ENCODE results near the gene MAD2L1.

- TF ChIP-seq POLR2A (IDR thresholded peaks at IDR 0.05) (no peak), CTCF (IDR thresholded peaks at IDR 0.05) (no peak)
Observed at GRCh38 chr4:120026853-120027252, 39.8 kb downstream of the MAD2L1 start.
